Measurements from ENCODE around the gene FAM98C.

DNA sequence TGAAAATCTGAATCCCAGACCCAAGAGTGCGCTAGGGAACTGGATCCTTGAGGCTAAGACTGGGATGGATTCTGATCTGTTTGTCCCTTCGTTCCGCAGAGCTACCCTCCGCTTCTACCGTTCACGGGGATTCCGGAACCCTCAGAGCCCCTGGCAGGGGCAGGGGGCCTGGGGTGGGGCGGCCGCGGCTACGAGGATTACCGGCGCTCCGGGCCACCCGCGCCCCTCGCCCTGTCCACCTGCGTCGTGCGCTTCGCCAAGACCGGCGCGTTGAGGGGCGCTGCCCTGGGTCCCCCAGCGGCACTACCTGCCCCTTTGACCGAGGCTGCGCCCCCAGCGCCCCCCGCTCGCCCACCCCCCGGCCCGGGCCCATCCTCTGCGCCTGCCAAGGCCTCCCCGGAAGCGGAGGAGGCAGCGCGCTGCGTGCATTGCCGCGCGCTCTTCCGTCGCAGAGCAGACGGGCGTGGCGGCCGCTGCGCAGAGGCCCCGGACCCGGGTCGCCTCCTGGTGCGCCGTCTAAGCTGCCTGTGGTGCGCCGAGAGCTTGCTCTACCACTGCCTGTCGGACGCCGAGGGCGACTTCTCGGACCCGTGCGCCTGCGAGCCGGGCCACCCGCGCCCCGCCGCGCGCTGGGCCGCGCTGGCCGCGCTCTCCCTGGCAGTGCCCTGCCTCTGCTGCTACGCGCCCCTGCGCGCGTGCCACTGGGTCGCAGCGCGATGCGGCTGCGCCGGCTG is 7.3 kb upstream of the FAM98C start:
- TF ChIP-seq, protein P1, sequence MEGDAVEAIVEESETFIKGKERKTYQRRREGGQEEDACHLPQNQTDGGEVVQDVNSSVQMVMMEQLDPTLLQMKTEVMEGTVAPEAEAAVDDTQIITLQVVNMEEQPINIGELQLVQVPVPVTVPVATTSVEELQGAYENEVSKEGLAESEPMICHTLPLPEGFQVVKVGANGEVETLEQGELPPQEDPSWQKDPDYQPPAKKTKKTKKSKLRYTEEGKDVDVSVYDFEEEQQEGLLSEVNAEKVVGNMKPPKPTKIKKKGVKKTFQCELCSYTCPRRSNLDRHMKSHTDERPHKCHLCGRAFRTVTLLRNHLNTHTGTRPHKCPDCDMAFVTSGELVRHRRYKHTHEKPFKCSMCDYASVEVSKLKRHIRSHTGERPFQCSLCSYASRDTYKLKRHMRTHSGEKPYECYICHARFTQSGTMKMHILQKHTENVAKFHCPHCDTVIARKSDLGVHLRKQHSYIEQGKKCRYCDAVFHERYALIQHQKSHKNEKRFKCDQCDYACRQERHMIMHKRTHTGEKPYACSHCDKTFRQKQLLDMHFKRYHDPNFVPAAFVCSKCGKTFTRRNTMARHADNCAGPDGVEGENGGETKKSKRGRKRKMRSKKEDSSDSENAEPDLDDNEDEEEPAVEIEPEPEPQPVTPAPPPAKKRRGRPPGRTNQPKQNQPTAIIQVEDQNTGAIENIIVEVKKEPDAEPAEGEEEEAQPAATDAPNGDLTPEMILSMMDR (IDR thresholded peaks at IDR 0.05) = no peak
- TF ChIP-seq TAF1 (IDR thresholded peaks at IDR 0.05; ENCODE audit: borderline replicate concordance, low read depth, low read length) (no peak), RAD21 (IDR thresholded peaks at IDR 0.05; ENCODE audit: low read length) (no peak), FOXM1 (IDR thresholded peaks at IDR 0.05; ENCODE audit: low read depth) (no peak), EP300 (IDR thresholded peaks at IDR 0.05; ENCODE audit: borderline replicate concordance in 1 of 2, low read depth in 1 of 2, low read length in 1 of 2) (no peak)
